HCT116 (cell line): Measurements from ENCODE around the gene LRP1B. TPM values are rescaled to one million over a fixed set of nuclear protein-coding genes. Genes with fewer than 3 reads are reported as not detected.

ENCODE experiments used
- ATAC-seq: fragments of 200-7000 bp; cut with Tn5 transposase; 2 replicates; pipeline ENCODE4 v1.9.1; 2020; ENCODE audit warnings: mild to moderate bottlenecking, moderate library complexity
- BruUV-seq: library from RNA; stranded (reverse); fragments of 400-500 nt; replicated peaks from 2 replicates; lab custom pipeline; 2021; lab: Mats Ljungman, UMichigan
- CTCF ChIA-PET: fragments of 300-600 bp; sonication (Branson Sonifier 250); formaldehyde crosslinking; loops from one replicate; lab custom pipeline; 2021; ENCODE audit warnings: antibody characterized with exemption; lab: Charles Lee
- POLR2A ChIA-PET: fragments of 300-600, 350-600 bp; sonication (Branson Sonifier 250); formaldehyde crosslinking; loops from one replicate; lab custom pipeline; 2021; ENCODE audit warnings: antibody characterized with exemption; lab: Charles Lee
- RAD21 ChIA-PET, 2 experiments: fragments of 300-600 bp; sonication (Branson Sonifier 250); formaldehyde crosslinking; loops; one replicate each; lab custom pipeline; 2023; ENCODE audit warnings: low total read pairs in 2 of 2; ENCODE audit not compliant: uncharacterized antibody in 2 of 2, unreplicated experiment in 2 of 2, low non-redundant PET in 1 of 2; lab: Charles Lee
- DNase-seq: peaks from one replicate; pipeline ENCODE4 v3.0.0-alpha.2; 2010; ENCODE audit warnings: low read depth, low spot score
- H2AFZ ChIP-seq: fragments of 200-600 bp; shearing (Covaris generic), sonication (generic); 2 replicates; pipeline ENCODE4 v1.6.1; 2017; ENCODE audit warnings: low read depth, mixed run types, mixed read lengths, antibody characterized with exemption, low read length; ENCODE audit not compliant: poor library complexity, severe bottlenecking
- H3K27ac ChIP-seq: 2 replicates; pipeline ENCODE4 v1.5.1; 2012; ENCODE audit warnings: low read depth, low read length
- H3K27me3 ChIP-seq: fragments of 200-600 bp; sonication (generic); 2 replicates; pipeline ENCODE4 v1.6.1; 2016; ENCODE audit warnings: mixed run types, low read length, mixed read lengths; ENCODE audit not compliant: insufficient read depth
- H3K36me3 ChIP-seq, 2 experiments: fragments of 200-500 bp in 1 of 2; fragments of 200-600 bp in 1 of 2; sonication (Bioruptor generic) in 1 of 2; sonication (generic) in 1 of 2; 2 replicates each; pipeline versions ENCODE4 v1.5.1 to v1.6.1; 2014 to 2016; ENCODE audit warnings: low read length in 2 of 2, inconsistent platforms in 1 of 2, mixed read lengths in 1 of 2, mixed run types in 1 of 2; ENCODE audit not compliant: insufficient read depth in 2 of 2, control insufficient read depth in 1 of 2
- H3K4me1 ChIP-seq, 2 experiments: fragments of 200-600 bp in 1 of 2; sonication (generic) in 1 of 2; 2 replicates each; pipeline versions ENCODE4 v1.5.1 to v1.6.1; 2012 to 2017; ENCODE audit warnings: low read length in 2 of 2, inconsistent platforms in 1 of 2, mild to moderate bottlenecking in 1 of 2, mixed read lengths in 1 of 2, mixed run types in 1 of 2, moderate library complexity in 1 of 2; ENCODE audit not compliant: insufficient read depth in 2 of 2, control insufficient read depth in 1 of 2
- H3K4me2 ChIP-seq: fragments of 200-600 bp; sonication (generic); 2 replicates; pipeline ENCODE4 v1.6.1; 2017; ENCODE audit warnings: mixed run types, low read length, mixed read lengths
- H3K4me3 ChIP-seq, 2 experiments: fragments of 200-600 bp in 1 of 2; sonication (generic) in 1 of 2; replicated peaks in 1 of 2; 2 replicates each; pipeline ENCODE4 v1.5.1; 2011 to 2016; ENCODE audit warnings: low read length in 2 of 2, control low read depth in 1 of 2, low read depth in 1 of 2, mild to moderate bottlenecking in 1 of 2, mixed read lengths in 1 of 2, mixed run types in 1 of 2
- H3K79me2 ChIP-seq: fragments of 200-600 bp; sonication (generic); 2 replicates; pipeline ENCODE4 v1.6.1; 2017; ENCODE audit warnings: mild to moderate bottlenecking, mixed run types, low read length, moderate library complexity, mixed read lengths; ENCODE audit not compliant: insufficient read depth
- H3K9ac ChIP-seq: fragments of 200-600 bp; sonication (generic); 2 replicates; pipeline ENCODE4 v1.6.1; 2016; ENCODE audit warnings: low read length, mixed read lengths
- H3K9me2 ChIP-seq: fragments of 200-600 bp; sonication (generic), shearing (Covaris generic); 2 replicates; pipeline ENCODE4 v1.6.1; 2017; ENCODE audit warnings: mixed run types, mild to moderate bottlenecking, moderate library complexity; ENCODE audit not compliant: insufficient read depth
- H3K9me3 ChIP-seq, 2 experiments: fragments of 200-500 bp in 1 of 2; fragments of 200-600 bp in 1 of 2; sonication (Bioruptor generic) in 1 of 2; sonication (generic) in 1 of 2; 2 replicates each; pipeline ENCODE4 v1.6.1; 2014 to 2017; ENCODE audit warnings: low read length in 2 of 2, mixed read lengths in 2 of 2, inconsistent platforms in 1 of 2, low read depth in 1 of 2, mild to moderate bottlenecking in 1 of 2, mixed run types in 1 of 2, moderate library complexity in 1 of 2; ENCODE audit not compliant: control insufficient read depth in 1 of 2, insufficient read depth in 1 of 2
- H4K20me1 ChIP-seq: fragments of 200-600 bp; sonication (generic), shearing (Covaris generic); 2 replicates; pipeline ENCODE4 v1.6.1; 2017; ENCODE audit warnings: mixed run types, mild to moderate bottlenecking, moderate library complexity; ENCODE audit not compliant: insufficient read depth
- CBX3 ChIP-seq: IDR thresholded peaks from 2 replicates; pipeline ENCODE4 v1.6.1; 2012; ENCODE audit warnings: low read depth
- CEBPB ChIP-seq: IDR thresholded peaks from 2 replicates; pipeline ENCODE4 v1.6.1; 2012; ENCODE audit warnings: low read depth
- EGR1 ChIP-seq: IDR thresholded peaks from 2 replicates; pipeline ENCODE4 v1.6.1; 2012; ENCODE audit warnings: low read depth
- ELF1 ChIP-seq: IDR thresholded peaks from 2 replicates; pipeline ENCODE4 v1.6.1; 2012; ENCODE audit warnings: low read depth, borderline replicate concordance
- EZH2 ChIP-seq: fragments of 200-600 bp; sonication (generic); IDR thresholded peaks from 2 replicates; pipeline ENCODE4 v1.6.1; 2017; ENCODE audit warnings: antibody characterized with exemption, mixed run types
- RAD21 ChIP-seq: IDR thresholded peaks from 2 replicates; pipeline ENCODE4 v1.6.1; 2012; ENCODE audit warnings: low read depth, mild to moderate bottlenecking
- REST ChIP-seq: IDR thresholded peaks from 2 replicates; pipeline ENCODE4 v1.6.1; 2012; ENCODE audit warnings: low read depth
- SP1 ChIP-seq: IDR thresholded peaks from 2 replicates; pipeline ENCODE4 v1.6.1; 2012; ENCODE audit warnings: low read depth
- SRF ChIP-seq: IDR thresholded peaks from 2 replicates; pipeline ENCODE4 v1.6.1; 2012; ENCODE audit warnings: low read depth
- YY1 ChIP-seq: IDR thresholded peaks from 2 replicates; pipeline ENCODE4 v1.6.1; 2011; ENCODE audit warnings: low read length, low read depth, moderate library complexity, mild to moderate bottlenecking; ENCODE audit not compliant: insufficient replicate concordance; ENCODE audit errors: extremely low read depth
- ZFX ChIP-seq: fragments of 450-650 bp; IDR thresholded peaks from 2 replicates; pipeline ENCODE4 v1.6.1; 2017
- ZNF274 ChIP-seq: fragments of 200-500 bp; sonication (Bioruptor generic); IDR thresholded peaks from 2 replicates; pipeline ENCODE4 v1.6.1; 2014; ENCODE audit warnings: mild to moderate bottlenecking, low read depth, low read length, inconsistent platforms
- intact Hi-C: fragments of 100-400 bp; cut with micrococcal nuclease; formaldehyde crosslinking; loops from 2 replicates; pipeline ENCODE4 v1.10.0; 2022
- total RNA-seq: library from RNA; stranded (reverse); gene quantifications from one replicate; pipeline ENCODE4 v1.2.1, GENCODE V29; 2021; ENCODE audit not compliant: unreplicated experiment
- TF ChIP-seq, protein P1 (sequence below): IDR thresholded peaks from 2 replicates; pipeline ENCODE4 v1.6.1; 2012
- TF ChIP-seq, protein P2 (sequence below): IDR thresholded peaks from 2 replicates; pipeline ENCODE4 v1.6.1; 2011; ENCODE audit warnings: mild to moderate bottlenecking, low read length, moderate library complexity; ENCODE audit not compliant: insufficient replicate concordance; ENCODE audit errors: extremely low read depth

LRP1B gene
- total RNA-seq, 1 experiment from 2014 or later = 0.34 TPM

DNA sequence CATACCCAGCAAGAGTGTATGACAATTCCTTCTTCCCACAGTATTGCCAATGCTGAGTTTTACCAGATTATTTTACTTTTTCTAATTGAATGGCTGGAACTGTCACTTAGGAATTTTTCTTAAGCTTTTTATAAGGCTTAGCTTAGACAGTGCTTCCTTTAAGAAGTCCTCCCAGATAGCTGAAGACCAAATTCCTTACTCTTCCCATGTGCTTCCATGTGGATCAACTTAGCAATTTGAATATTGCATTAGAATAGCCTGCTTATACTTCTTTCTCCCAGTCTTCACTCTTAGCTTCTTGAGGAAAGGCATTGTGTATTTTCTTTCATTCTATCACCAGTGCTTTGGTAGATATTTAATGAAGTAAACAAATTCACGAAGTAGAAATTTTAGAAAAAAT is 1144.4 kb downstream of the LRP1B start:
- ATAC-seq = no peak
- BruUV-seq = no TSS peak
- Histone ChIP-seq H3K27me3 (no peaks in the 10 kb centered on the region), H3K9ac (no peak overlapping the region), H2AFZ (no peak overlapping the region), H3K79me2 (no peaks in the 10 kb centered on the region), H3K36me3 (no peaks in the 10 kb centered on the region), H4K20me1 (no peaks in the 10 kb centered on the region), H3K4me2 (no peak overlapping the region), H3K9me3 (no peaks in the 10 kb centered on the region), H3K4me3 (no peak overlapping the region), H3K4me1 (no peaks in the 10 kb centered on the region), H3K27ac (no peak overlapping the region), H3K9me2 (no peaks in the 10 kb centered on the region)
- TF ChIP-seq ELF1 = no peak
- TF ChIP-seq, protein P1, sequence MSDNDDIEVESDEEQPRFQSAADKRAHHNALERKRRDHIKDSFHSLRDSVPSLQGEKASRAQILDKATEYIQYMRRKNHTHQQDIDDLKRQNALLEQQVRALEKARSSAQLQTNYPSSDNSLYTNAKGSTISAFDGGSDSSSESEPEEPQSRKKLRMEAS = no peak
- no peak for TF ChIP-seq CBX3
- no peak for TF ChIP-seq ZFX
- no peak for TF ChIP-seq SP1
- POLR2A ChIA-PET = no interaction called here
- intact Hi-C loops = no loop called here
- CTCF ChIA-PET = no interaction called here
- RAD21 ChIA-PET = no interaction called here
- DNase-seq = no peak

DNA sequence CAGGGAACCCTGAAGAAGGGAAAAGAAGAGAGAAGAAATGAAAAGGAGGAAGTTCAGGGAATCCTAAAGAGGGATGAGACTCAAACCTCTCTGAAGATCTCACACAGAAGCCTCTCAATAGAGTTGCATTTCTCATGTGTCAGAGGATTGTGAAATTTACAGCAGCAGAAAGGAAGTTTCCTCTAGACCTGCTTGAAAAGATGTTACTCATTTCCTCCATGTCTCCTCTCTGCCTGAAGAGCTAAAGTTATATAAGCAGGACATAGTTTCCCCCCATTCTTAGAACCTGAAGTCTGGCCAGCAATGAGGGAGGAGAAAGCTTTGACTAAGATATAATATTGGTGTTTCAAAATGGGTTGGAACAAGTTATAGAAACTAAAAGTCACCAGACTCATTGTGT is 1155.6 kb downstream of the LRP1B start:
- no peak for DNase-seq
- no peaks in the 10 kb centered on the region for H3K9me3 ChIP-seq
- no peak overlapping the region for H3K27ac ChIP-seq
- H2AFZ ChIP-seq = no peak overlapping the region
- no peak for ATAC-seq
- CTCF ChIA-PET = no interaction called here
- no peaks in the 10 kb centered on the region for H3K9me2 ChIP-seq
- H3K4me2 ChIP-seq = no peak overlapping the region
- POLR2A ChIA-PET = no interaction called here
- H3K36me3 ChIP-seq = no peaks in the 10 kb centered on the region
- no peaks in the 10 kb centered on the region for H3K27me3 ChIP-seq
- TF ChIP-seq ZNF274 = no peak
- TF ChIP-seq, protein P2, sequence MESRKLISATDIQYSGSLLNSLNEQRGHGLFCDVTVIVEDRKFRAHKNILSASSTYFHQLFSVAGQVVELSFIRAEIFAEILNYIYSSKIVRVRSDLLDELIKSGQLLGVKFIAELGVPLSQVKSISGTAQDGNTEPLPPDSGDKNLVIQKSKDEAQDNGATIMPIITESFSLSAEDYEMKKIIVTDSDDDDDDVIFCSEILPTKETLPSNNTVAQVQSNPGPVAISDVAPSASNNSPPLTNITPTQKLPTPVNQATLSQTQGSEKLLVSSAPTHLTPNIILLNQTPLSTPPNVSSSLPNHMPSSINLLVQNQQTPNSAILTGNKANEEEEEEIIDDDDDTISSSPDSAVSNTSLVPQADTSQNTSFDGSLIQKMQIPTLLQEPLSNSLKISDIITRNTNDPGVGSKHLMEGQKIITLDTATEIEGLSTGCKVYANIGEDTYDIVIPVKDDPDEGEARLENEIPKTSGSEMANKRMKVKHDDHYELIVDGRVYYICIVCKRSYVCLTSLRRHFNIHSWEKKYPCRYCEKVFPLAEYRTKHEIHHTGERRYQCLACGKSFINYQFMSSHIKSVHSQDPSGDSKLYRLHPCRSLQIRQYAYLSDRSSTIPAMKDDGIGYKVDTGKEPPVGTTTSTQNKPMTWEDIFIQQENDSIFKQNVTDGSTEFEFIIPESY = no peak
- TF ChIP-seq CEBPB = no peak
- TF ChIP-seq ELF1 = no peak
- no peak for TF ChIP-seq YY1
- no peak for TF ChIP-seq RAD21
- TF ChIP-seq EZH2 = no peak
- TF ChIP-seq SRF = no peak
- TF ChIP-seq EGR1 = no peak
- no peak for TF ChIP-seq REST
- BruUV-seq = no TSS peak
- RAD21 ChIA-PET = no interaction called here
- no peaks in the 10 kb centered on the region for H3K79me2 ChIP-seq
- H3K9ac ChIP-seq = no peak overlapping the region
- no peaks in the 10 kb centered on the region for H4K20me1 ChIP-seq
- intact Hi-C loops = no loop called here
- no peaks in the 10 kb centered on the region for H3K4me1 ChIP-seq
- no peak overlapping the region for H3K4me3 ChIP-seq
